GM19438 (cell line): Measurements from ENCODE around the gene MRPS6.

ENCODE experiments used
- ATAC-seq: cut with Tn5 transposase; IDR thresholded peaks from one replicate; pipeline ENCODE4 v1.9.1; 2021; ENCODE audit warnings: low read depth; ENCODE audit not compliant: unreplicated experiment

Gene MRPS6

GRCh38 chr21:34129901-34130715 is 56.7 kb downstream of the MRPS6 start:
- no peak for ATAC-seq

DNA sequence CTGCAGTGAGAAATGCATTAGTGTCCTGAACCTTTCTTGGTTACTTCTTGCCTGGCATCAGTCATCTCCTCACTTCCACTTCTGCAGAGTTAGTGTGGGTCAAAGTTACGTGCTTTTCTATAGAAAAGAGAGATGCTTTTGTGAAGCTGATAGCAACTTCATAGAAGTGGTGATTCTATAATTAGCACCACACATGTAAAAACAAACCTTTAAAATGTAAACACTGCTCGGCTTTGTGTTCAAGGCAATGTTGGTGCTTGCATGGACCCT is 57.3 kb downstream of the MRPS6 start:
- no peak for ATAC-seq

GRCh38 chr21:34131586-34131985 is 58.2 kb downstream of the MRPS6 start:
- no peak for ATAC-seq

- ATAC-seq = no peak
Observed at GRCh38 chr21:34132202-34132601, 58.8 kb downstream of the MRPS6 start.

DNA sequence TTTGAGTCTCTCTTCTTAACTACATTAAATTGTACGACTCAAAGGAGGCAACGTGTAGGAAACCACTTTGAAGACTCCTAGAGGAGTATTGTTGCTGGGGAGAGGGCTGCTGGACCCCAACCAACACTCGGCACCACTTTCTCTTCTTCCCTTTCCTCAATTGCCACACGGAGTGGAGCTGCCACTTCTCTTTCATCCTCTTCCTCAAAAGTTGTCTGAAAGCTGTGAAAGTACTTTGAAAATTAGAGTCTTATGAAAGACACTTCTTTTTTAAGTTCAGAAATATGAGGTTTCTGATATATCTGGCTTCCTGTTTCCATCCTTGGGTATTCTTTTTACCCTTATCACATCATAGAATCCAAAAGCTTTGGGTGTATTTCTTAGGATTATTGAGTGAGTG is 59.5 kb downstream of the MRPS6 start:
- ATAC-seq = no peak

DNA sequence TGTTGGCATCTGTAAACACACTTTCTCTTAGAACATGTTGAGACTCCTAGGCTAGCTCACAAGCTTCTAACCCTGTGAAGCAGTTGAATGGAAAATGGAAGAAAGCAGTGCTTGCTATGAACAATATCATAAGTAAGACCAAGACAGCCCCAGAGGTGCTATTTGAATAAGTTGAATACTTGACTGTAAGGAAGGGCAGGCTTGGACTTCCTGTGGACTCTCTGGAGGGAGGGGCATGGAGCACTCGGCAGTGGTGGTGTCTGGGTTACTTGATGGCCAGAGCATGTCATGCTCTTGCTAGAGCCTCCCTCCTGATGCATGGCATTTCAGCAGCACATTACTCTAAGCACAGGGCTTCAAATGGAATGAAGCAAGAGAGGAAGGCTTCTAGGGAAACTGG is 60.0 kb downstream of the MRPS6 start:
- ATAC-seq = no peak

- no peak for ATAC-seq
Observed at GRCh38 chr21:34133802-34134201, 60.4 kb downstream of the MRPS6 start.

DNA sequence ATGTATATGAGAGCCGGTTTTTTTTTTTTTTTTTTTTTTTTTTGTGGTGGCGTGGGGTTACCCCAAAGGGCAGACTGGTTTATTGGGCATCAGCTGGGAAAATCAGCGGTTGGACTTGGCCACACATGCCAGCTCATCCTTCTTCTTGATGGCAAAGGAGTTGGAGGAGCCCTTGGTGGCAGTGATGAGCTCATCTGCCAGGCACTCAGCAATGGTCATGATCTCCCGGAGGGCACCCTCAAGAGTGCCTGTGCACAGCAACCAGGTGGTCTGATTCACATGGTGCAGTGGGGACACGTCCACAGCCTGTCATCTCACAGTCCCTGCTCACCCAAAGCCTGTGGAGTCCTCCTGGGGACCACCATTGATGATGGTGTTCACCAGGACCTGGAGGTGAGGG is 62.0 kb downstream of the MRPS6 start:
- ATAC-seq = no peak

- ATAC-seq = no peak
Observed at GRCh38 chr21:34141373-34141772, 68.0 kb downstream of the MRPS6 start.

GRCh38 chr21:34143685-34144182 is 70.4 kb downstream of the MRPS6 start:
- ATAC-seq = no peak

DNA sequence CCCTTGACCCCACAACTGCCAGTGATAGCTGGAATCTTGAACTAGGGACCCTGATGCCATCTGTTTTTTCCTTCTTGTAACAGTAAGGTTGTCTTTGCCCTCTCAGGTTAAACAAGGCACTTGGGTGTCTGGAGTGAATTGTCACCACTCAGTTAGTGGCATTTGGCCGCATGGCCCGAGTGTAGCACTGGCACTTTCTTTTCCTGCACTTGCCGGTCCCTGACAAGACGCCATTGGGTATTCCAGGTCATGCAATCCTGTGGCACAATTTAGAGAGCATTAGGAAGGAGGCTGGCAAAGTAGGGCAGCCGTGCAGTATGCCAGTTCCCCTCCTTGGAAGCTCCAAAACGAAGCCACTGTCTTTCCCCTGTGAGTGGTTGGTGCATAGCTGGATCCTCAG is 70.8 kb downstream of the MRPS6 start:
- no peak for ATAC-seq

GRCh38 chr21:34147792-34148418 is 74.5 kb downstream of the MRPS6 start:
- no peak for ATAC-seq

GRCh38 chr21:34148419-34148804 is 75.0 kb downstream of the MRPS6 start:
- ATAC-seq = no peak

GRCh38 chr21:34148826-34149558 is 75.6 kb downstream of the MRPS6 start:
- no peak for ATAC-seq

- ATAC-seq = no peak
Observed at GRCh38 chr21:34152500-34152899, 79.1 kb downstream of the MRPS6 start.

- no peak for ATAC-seq
Observed at GRCh38 chr21:34154878-34155277, 81.5 kb downstream of the MRPS6 start.

GRCh38 chr21:34156957-34157356 is 83.6 kb downstream of the MRPS6 start:
- ATAC-seq = no peak

- no peak for ATAC-seq
Observed at GRCh38 chr21:34157521-34157920, 84.1 kb downstream of the MRPS6 start.

DNA sequence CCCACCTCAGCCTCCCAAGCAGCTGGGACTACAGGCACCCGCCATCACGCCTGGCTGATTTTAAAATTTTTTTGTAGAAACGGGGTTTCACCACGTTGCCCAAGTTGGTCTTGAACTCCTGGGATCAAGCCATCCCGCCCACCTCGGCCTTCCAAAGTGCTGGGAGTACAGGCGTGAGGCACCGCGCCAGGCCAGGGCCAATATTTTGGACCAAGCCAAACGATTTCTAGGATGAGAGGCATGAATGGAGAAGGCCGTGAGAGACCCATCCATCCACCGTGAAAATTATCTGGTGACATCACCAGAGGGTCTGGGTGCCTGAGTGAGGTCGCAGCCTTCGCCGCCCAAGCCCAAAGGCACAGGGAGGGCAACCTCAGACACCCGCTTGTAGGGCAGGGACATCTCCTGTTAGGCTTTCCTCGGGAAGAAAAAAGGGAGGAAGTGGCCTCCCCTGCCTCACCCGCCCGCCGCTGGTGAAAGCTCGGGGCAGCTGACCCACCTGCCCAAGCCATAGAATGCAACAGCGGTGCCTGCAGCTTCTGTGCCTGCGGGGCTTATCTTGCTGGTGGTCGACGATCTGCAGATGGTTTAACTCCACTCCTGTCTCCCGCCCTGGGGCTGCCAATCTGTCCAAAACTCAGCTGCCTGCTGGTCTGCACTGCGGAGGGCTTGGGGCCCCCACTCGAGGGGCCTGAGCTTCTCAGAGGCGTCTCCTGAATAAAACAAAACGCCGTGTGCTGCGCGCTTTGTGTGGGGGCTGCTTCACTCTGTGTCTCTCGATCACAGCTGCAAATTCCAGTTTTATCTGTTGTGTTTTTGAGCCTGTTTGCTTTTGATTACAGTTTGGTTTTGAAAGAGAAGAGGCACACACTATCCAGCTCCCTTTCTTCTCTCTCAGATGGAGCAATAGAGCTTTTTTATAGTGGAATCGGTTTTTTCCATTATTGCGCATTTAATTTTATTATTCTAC is 85.8 kb downstream of the MRPS6 start:
- no peak for ATAC-seq

DNA sequence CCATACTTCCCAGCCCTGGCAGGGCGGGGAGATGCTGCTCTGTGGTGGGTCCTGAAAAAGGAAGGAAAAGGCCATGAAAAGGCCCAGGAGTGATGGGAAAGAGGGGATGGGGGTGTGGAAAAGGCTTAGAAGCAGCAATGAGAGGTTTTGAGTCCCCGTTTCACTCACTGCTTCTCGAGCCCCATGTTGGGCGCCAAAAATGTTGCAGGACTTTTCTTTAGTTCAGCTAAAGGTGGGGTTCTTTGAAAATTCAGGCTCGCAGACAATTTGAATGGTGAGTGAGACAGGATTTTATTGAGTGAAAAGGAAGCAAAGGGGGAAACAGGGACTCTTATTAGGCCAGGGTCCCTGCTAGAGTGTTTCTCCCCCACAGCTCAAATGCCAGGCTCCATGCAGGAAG is 93.1 kb downstream of the MRPS6 start:
- ATAC-seq = no peak

DNA sequence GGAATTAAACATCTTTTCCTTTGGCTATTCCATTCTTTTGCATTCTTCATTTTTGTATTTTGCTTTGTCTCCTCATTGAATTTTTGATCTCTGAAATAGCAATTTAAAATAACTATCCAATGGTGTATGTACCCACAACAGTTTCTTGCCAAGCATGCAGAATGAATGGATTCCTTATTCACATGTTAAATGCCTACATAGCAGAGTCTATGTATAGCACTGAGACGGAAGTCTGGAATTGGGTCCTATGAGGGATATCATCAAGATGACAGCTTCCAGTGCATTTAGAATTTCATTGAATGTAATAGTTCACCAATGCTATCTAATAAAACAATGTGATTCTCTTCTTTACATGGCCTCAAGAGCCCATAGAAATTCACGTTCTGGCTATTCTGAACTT is 97.5 kb downstream of the MRPS6 start:
- no peak for ATAC-seq
